ENCODE results near the gene TRMT2B.

DNA sequence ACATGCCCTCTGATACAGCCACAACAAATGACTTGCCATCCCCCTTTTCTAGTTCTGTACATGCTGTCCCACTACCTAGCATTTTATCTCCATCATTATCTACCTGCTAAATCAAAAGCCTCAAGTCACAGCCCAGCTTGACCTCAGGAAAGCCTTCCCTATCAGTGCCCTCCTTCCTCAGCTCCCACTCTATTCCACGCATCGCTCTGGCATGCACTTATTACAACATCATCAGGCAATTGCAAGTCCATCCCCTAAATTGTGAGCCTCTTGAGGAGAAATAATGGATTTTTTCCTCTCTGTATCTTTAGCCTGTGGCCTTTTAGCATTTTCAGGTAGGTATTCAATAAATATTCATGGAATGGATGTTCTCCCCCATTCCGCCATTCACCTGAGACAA, 76.7 kb downstream of the TRMT2B start:
- TF ChIP-seq, protein P1, sequence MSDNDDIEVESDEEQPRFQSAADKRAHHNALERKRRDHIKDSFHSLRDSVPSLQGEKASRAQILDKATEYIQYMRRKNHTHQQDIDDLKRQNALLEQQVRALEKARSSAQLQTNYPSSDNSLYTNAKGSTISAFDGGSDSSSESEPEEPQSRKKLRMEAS (IDR thresholded peaks at IDR 0.05) = no peak
- TF ChIP-seq USF1 (IDR thresholded peaks at IDR 0.05) (no peak), EGR1 (IDR thresholded peaks at IDR 0.05) (no peak), FOXM1 (IDR thresholded peaks at IDR 0.05; ENCODE audit: borderline replicate concordance, low read depth) (no peak), YY1 (IDR thresholded peaks at IDR 0.05; ENCODE audit: low read depth) (no peak), EP300 (IDR thresholded peaks at IDR 0.05; ENCODE audit: borderline replicate concordance) (no peak)
- TF ChIP-seq, protein P2, sequence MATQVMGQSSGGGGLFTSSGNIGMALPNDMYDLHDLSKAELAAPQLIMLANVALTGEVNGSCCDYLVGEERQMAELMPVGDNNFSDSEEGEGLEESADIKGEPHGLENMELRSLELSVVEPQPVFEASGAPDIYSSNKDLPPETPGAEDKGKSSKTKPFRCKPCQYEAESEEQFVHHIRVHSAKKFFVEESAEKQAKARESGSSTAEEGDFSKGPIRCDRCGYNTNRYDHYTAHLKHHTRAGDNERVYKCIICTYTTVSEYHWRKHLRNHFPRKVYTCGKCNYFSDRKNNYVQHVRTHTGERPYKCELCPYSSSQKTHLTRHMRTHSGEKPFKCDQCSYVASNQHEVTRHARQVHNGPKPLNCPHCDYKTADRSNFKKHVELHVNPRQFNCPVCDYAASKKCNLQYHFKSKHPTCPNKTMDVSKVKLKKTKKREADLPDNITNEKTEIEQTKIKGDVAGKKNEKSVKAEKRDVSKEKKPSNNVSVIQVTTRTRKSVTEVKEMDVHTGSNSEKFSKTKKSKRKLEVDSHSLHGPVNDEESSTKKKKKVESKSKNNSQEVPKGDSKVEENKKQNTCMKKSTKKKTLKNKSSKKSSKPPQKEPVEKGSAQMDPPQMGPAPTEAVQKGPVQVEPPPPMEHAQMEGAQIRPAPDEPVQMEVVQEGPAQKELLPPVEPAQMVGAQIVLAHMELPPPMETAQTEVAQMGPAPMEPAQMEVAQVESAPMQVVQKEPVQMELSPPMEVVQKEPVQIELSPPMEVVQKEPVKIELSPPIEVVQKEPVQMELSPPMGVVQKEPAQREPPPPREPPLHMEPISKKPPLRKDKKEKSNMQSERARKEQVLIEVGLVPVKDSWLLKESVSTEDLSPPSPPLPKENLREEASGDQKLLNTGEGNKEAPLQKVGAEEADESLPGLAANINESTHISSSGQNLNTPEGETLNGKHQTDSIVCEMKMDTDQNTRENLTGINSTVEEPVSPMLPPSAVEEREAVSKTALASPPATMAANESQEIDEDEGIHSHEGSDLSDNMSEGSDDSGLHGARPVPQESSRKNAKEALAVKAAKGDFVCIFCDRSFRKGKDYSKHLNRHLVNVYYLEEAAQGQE (IDR thresholded peaks at IDR 0.05; ENCODE audit: low read depth) = no peak
